ENCODE measurements around the gene PRKAR2B.

Gene PRKAR2B

DNA sequence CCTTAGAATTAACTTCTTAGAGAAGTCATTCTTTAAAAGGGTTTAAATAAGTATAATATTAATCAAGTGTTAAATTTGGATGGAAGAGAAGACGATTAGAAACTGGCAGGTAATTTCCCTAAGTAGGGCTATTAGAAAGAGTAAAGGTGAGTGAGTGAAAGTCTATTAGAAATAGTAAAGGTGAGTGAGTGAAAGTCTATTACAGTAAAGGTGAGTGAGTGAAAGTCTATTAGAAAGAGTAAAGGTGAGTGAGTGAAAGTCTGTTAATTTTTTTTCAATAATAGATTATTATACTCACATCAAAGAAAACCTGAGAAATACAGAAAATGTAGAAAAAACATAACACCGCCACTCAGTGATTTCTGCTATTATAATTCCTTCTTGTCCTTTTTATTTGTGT lies 113.5 kb downstream of the PRKAR2B start:
- DNase-seq (ENCODE audit: low read depth): no peak

DNA sequence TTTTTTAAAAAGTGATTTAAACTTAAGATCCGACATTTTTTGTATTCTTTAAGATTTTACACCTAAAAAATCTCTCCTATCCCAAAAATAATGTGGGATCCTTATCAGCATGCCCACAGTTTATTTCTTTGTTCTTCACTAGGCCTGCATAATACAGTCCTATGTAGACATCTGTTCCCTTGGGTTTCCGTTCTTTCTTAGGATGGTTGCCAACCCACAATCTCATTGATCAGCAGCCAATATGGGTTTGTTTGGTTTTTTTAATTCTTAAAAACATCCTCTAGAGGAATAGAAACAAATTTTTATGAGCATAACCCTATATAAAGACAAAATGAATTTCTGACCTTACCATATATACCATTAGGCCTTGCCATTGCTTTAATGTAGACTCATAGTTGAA lies 115.9 kb downstream of the PRKAR2B start:
- DNase-seq (ENCODE audit: low read depth): no peak

DNA sequence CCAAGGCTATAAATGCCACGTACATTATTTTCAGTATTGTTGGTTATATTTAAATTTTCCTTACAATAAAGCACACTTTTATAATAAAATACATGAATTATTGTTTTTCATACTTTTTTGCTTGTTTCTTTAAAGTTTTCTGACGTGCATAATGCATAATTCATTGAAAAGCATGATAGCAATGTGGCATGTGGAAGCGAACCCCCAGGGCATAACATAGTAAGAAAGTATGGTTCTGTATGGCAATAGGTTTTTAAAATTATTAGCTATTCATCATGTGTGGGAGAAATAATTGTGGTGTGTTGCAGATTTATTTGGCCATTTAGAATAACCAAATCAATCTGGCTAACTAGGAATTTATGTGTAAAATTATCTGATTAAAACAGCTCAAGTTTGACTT lies 116.9 kb downstream of the PRKAR2B start:
- no peak for DNase-seq (ENCODE audit: low read depth)

DNA sequence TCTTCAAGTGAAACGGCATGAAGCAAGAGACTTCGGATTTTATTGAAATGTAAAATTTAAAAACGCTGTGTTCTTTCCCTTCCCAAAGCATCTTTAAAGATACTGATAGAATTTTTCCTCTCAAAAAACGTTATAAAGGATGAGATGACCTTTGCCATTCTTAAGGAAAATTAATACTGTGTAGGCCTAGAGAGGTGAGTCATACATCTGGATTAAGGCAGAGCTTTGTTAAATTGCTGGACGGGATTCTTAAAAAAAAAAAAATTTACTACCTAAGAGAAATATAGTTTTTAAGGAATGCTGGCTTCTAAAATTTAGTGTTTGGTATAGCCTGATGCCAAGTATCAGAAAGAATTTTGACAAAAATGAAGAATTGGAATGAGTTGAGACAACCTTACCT lies 118.0 kb downstream of the PRKAR2B start:
- no peak for DNase-seq (ENCODE audit: low read depth)

DNA sequence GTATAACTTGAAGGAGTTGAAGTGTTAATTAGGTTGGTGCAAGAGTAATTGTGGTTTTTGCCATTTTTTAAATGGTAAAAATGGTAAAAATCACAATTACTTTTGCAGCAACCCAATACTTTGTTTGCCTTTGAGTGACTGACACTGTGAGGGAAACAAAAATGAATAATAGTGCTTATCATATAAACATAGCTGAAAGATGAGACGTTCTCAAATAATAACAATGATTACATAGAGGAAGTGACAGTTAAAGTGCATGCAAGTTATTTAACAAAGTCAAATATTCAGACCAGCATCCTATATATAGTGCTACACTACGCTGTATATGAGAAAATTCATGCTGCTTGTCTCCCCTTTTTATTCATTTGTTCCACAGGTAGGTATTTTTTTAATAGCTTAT lies 119.6 kb downstream of the PRKAR2B start:
- peak; percentile 18 for DNase-seq (ENCODE audit: low read depth)

DNA sequence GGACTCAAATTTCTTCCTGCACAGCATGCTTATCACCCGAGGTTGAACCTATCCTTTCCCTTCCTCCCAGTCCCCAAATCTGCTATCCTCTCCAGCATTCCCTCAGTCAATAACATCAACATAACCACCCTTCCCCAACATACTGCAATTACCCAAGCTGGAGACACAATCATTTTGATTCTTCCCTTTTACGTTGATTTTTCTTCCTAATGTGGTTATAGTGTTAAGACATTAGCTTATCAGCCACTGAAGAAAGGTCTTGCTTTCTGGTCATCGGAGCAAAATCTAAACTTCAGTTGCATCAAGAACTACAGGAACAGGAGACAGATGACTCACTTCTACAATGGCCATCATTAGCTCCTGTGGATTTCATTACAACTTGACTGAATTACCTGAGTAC lies 120.8 kb downstream of the PRKAR2B start:
- DNase-seq (ENCODE audit: low read depth): no peak

DNA sequence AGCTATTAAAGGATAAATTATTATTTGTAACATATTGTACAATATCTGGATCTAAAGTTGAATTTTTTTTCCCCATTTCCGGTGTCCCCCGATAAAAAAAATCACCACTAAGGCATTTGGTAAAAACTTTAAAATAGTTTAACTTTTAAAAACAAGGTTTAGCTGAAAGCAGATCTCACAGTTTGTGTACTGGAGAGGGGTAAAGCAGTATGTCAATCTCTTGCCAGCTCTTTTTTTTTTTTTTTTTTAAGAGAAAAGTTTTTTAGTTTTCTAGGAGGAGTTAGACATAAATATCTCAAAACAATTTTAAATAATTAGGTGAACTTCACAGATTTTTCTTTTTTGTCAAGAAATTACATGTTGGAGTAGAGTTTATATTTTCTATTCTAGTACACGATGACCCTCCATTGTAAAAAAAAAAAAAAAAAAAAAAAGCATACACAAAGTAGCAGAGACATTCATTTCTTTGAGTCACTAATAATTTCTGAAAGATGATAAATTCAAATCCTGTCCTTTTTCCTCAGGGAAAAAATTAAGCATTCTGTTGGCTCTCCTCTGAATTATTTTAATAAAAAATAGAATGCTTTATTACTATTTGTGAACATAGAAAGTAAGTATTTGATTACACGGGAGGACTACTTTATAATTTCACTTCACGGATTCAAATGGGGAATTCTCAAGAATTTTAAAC lies 122.4 kb downstream of the PRKAR2B start:
- DNase-seq (ENCODE audit: low read depth): no peak

DNA sequence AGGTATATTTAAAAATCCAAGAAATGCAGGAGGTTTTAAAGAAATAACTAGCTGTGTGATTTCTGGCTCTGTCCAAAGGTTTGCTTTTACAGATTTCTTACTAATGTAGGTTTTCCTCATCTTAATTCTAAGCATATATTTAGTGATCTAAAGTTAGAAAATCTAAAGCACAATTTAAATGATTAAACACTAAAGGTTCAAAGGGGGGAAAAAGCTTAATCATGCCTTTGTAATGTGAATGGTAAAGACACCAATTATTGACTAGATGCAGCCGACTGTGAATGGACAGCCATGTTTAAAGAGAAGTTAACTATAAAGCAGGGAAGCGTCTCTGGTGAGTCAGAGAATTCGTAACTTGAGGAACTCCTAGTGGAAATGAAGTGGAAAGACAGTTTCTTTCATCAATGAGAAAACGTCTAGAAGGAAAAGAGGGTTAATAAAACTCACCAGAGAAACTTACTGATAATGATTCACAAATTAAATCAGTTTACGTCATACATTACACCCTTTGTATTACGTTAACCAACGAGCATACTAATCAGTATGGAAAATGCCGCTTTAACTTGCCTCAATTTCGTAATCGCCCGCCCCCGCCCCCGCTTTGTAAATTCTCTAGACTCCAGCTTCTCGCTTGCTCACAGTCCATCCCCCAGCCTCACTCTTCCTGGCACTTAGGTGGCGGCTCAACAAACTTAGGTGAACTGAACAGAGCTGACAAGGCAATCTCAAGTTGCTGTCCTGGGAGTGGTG lies 123.2 kb downstream of the PRKAR2B start:
- DNase-seq (ENCODE audit: low read depth): peak; percentile 85

DNA sequence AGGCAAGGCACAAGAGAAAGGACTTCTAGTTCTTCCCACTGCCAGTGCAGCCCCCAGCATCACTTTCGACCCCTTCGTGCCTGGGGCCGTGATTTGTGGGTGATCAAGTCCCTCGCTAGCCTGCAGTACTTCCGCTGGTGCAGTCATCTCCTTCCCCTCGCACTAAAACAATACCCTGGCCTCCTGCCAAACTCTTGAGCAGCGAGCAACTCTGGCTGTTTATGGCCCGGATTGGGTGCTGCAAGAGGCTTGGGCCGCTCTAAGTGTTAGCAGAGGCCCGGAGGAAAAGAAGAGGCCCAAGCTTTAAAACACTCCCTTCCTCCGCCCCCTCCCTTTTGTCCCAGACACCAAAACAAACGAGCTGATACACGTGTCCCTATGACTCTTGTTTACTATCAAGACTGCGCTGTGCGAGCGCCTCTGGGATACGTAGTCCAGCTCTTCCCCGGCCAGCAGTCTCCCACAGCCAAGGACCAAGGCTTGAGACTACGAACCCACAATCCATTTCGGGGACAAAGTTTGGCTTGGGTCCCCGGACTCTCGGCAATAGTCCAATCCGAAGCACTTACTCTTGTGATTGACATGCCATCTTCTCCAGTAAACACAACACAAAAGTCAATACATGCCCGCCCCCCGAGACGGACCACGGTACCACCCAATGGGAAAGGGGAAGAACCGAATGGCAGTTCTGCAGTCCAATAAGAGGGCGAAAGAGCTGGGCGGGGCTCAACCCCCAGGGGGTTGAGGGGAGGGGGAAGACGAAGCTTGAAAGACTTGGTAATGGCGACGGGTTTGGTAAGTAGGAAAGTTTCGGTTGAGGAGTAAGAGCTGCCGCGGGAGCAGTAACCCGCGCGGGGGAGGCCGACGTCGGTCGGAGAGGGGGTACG lies 124.0 kb downstream of the PRKAR2B start, which contains the start of gene HBP1:
TSS of gene HBP1 (plus strand) at position 771 of the 887 bp plus-strand sequence. CDS start 10,891 bp downstream, outside the sequence.
- DNase-seq (ENCODE audit: low read depth): peak; percentile 100

DNA sequence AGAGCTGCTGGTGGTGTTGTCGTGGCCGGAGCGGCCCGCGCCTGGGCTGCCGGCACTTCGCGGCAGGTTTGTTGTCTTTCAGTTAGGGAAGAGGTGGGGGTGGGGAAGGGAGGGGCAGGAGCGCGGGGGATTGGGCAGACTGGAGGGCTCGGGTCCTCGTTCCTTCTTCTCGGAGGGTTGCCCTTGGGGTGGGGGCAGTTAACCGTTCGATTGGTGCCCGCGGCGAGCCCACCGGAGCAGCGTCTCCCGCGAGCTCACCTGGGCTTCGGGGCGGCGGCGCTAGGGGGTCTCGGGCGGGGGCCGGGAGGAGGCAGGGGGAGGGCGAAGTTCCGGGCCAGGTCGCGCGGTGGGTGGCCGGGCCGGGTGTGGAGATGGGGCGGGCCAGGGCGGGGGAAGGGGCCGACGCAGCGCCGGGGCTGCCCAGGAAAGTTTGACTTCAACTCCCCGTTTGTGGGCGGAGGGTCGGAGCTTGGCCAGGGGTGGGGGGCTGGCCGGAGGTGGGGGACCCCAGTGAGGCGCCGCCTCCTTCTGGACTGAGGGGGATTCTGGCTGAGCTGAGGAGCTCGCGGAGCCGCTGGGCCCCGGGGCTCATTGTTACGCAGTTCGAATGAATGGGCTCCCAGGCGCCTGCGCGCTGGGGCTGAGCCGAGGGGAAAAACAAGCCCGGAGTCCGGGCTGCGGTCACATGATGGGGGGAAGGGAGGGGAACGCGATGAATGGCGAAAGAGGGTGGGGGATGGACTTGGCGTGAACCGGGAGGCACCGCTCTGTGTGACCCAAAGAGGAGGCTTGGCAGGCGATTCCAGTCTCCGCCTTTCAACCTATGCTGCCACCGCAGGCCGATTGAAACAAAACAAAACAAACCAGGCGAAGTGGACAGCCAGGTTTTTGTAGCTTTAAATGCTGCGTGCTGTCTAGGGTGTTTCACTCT lies 124.9 kb downstream of the PRKAR2B start:
- peak; percentile 96 for DNase-seq (ENCODE audit: low read depth)

DNA sequence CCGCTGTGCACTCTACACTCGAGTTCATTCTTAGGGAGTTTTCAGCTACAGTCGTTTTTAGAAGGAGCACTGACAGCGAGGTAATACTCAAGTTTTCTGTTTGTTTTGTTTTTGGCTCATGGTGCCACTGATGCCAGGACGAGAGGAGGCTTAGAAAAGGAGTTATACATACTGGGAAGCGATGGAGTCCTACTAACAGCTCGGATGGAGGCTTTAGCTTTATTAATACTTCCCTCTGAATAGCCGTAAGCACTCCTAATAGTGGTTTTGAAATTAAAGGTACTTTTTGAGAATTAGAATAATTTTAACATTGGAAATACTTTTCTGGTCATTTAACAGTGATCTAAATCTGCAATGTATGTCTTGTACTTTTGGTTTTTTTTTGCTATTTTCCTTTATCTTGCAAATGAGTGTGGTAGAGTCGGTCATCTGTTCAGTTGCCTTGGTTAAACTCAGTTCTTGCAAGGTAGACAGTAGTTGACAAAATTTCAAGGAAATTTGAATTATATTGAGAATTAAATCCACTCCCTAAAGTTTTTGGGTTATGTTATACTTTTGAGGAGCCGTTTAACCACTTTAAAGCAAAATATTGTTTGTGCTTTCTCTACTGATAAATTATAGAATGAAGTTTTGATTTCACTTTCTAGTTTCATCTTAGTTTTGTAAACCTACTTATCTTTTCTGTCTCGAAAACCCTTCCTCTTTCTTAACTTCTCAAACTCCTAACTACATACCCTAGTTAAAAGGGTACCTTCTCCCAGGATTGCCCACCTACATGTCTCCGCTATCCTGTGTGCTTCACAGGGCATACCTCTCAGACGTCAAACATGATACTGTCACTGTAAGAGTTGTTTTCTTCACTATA lies 125.8 kb downstream of the PRKAR2B start:
- DNase-seq (ENCODE audit: low read depth): no peak

DNA sequence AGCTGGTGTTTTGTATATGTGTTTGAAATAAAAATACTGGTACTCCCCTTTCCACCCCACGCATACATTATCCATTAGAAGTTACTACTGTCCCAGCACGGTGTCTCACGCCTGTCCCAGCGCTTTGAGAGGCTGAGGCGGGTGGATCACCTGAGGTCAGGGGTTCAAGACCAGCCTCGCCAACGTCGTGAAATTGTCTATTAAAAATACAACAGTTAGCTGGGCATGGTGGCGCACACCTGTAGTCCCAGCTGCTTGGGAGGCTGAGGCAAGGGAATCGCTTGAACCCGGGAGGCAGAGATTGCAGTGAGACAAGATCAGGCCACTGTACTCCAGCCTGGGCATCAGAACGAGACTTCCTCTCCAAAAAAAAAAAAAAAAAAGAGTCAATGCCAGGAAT lies 127.0 kb downstream of the PRKAR2B start:
- DNase-seq (ENCODE audit: low read depth): no peak

DNA sequence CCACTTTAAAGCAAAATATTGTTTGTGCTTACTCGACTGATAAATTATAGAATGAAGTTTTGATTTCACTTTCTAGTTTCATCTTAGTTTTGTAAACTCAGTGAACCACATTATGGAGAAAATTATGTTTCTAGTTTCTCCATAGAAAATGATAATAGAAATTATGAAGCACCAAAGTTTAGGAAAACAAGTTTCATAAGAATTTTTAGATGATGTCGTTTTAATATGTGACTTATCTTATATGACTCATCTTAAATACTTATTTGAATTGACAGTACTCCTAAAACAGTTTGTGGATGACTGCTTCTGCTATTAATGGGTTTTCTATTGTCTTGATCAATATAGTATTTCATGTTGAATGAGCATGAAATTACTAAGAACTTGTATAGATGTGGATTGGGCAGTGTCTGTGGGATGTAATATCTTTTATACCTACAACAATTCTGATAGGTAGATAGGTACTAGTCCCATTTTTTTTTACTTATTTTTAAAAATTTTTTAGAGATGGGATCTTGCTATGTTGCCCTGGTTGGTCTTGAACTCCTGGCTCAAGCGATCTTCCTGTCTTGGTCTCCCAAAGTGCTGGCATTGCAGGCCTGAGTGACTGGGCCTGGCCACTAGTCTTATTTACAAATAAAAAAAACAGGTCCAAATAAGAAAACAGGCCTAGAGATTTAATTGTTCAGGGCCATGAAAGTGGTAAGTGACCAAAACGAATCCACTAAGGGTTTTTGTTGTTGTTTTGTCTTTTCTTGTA lies 127.9 kb downstream of the PRKAR2B start:
- DNase-seq (ENCODE audit: low read depth): no peak

DNA sequence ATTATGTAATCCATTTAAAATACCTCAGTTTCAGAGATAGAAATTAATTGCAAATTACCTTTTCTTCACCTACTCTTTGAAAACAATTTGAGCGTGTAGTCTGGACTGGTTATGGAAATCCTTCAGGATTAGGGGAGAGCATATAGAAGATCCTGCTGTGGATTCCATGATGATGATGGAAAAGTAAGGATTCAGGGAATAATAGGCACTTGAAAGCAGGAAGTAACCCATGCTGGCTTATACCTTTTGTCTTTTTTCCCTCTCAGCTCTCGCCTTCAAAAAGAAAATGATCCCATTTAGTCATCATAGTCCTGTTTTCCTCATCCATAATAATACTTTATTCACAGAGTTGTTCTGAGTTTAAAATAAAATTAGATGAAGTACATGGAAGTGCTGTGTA lies 128.7 kb downstream of the PRKAR2B start:
- DNase-seq (ENCODE audit: low read depth): no peak

DNA sequence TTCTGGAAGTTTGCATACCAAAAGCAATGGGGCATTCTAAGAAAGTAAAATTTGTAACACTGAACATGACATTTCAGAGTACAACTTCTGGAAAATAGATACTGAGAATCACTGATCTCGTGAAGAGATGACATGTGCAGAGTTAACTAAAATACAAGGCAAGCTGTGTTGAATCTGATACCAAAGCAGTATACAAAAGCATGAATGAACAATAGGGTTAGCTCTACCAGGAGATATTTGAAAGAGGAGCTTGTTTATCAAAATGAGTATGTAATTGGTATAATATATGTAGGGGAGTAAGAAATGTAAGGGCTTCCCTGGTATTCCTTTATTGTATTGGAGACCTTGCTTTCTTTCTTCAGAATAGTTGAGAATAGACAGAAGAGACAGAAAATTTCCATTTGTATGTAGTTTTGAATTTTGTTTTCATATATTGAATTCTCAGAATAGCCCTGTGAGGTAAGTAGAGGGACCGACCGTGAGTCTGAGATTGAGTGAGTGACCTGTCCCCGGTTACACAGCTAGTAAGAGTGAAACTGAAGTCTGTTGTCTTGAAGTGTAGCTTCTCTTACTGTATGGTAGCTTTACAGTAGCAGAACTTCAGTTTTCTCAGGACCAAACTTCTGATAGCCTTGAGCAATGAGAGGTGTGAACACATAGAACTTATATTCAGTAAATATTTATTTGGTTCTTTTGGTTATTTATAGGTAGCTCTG lies 129.3 kb downstream of the PRKAR2B start:
- no peak for DNase-seq (ENCODE audit: low read depth)

DNA sequence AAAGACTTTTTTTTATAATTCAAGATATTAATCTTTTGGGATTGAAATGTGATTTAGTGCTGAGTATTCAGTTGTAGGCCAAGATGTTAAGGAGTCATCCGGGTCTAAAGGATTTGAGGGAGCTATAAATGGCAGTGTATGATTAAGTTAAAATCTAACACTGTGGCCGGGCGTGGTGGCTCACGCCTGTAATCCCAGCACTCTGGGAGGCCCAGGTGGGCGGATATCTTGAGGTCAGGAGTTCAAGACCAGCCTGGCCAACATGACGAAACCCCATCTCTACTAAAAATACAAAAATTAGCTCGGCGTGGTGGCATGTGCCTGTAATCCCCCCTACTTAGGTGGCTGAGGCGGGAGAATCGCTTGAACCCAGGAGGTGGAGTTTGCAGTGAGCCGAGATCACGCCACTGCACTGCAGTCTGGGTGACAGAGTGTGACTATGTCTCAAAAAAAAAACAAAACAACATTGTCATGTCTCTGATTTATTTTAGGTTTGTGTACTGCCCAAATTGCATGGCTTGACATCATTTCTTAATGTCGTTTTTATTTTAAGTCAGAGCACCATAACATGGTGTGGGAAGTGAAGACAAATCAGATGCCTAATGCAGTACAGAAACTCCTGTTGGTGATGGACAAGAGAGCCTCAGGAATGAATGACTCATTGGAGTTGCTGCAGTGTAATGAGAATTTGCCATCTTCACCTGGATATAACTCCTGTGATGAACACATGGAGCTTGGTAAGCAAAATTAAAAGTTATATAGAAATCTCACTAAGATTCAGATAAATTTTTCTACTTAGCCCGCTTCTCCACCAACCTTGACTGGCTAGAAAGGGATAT lies 135.0 kb downstream of the PRKAR2B start:
- DNase-seq (ENCODE audit: low read depth): peak; percentile 42

DNA sequence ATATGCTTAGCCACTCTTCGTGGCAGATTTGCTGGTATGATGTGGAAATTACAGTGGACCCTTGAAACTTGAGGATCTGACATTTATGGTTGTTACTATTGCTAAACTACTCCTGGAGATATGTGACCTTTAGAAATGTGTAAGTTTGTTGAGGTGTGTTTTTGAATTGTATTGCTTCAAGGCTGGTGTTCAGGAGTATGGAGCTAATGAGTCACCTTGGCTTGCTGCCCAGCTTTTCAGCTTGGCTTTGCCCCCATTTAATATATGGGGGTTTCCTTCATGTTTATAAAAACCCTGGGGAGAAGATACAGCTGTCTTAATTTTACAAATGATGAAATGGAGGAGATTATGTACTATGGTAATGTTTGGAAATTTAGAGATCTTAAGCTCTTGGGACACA lies 135.9 kb downstream of the PRKAR2B start:
- DNase-seq (ENCODE audit: low read depth): peak; percentile 58

DNA sequence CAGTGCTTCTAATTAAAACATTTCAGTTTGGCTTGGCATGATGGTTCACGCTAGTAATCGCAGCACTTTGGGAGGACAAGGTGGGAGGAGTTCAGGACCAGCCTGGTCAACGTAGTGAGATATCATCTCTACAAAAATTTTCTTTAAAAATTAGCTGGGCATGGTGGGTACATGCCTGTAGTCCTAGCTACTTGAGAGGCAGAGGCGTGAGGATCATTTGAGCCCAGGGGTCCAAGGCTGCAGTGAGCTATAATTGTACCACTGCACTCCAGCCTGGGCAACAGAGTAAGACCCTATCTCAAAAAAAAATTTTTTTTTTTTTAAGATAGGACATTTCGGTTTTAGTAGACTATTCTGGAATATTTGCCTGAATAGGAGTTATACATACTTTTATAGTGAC lies 136.7 kb downstream of the PRKAR2B start:
- DNase-seq (ENCODE audit: low read depth): no peak
